ENCODE data around the gene EVC2. TPM values are rescaled to one million over a fixed set of nuclear protein-coding genes. Genes with fewer than 3 reads are reported as not detected.
A peak's percentile ranks its signal among the peaks of the same experiment; 100 is the strongest.

EVC2 gene
- total RNA-seq, 2 donors from 2014 or later: 8.6 to 13.2 TPM

DNA sequence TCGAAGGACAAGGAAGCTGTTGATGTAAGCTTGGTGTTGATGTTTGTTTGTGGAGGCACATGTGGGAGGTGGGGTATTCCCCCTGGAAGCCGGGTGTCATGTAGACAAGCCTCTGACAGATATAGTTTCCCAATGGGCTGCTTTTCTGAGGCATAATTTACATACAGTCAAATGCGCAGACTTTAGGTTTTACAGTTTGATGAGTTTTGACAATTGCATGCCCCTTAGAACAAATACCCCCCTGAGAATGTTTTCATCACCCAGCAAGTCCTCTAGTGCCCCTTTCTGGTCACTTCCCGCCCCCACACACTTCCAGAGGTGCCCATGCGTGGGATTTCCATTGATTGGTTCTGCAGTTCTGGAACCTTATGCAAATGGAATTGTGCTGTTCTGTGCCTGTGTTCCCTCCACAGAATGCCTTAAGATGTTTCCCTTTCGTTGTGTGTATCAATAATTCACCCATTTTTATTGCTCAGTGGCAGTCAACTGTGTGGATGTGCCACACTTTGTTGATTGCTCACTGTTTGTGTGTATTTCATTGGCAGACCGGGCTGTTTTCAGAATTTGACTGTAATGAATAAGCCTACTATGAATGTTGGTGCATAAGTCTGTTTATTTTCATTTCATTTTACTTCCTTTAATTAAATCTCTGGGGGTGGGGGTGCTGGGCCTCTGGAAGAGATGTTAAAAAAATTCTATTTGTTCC, 11.1 kb upstream of the EVC2 start:
- TF ChIP-seq POLR2A (IDR thresholded peaks at IDR 0.05): no peak
- TF ChIP-seq, protein P1, sequence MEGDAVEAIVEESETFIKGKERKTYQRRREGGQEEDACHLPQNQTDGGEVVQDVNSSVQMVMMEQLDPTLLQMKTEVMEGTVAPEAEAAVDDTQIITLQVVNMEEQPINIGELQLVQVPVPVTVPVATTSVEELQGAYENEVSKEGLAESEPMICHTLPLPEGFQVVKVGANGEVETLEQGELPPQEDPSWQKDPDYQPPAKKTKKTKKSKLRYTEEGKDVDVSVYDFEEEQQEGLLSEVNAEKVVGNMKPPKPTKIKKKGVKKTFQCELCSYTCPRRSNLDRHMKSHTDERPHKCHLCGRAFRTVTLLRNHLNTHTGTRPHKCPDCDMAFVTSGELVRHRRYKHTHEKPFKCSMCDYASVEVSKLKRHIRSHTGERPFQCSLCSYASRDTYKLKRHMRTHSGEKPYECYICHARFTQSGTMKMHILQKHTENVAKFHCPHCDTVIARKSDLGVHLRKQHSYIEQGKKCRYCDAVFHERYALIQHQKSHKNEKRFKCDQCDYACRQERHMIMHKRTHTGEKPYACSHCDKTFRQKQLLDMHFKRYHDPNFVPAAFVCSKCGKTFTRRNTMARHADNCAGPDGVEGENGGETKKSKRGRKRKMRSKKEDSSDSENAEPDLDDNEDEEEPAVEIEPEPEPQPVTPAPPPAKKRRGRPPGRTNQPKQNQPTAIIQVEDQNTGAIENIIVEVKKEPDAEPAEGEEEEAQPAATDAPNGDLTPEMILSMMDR (IDR thresholded peaks at IDR 0.05): no peak
- 72 to 75% methylated on average over 7 of the region's 7 CpGs for WGBS, 2 donors

DNA sequence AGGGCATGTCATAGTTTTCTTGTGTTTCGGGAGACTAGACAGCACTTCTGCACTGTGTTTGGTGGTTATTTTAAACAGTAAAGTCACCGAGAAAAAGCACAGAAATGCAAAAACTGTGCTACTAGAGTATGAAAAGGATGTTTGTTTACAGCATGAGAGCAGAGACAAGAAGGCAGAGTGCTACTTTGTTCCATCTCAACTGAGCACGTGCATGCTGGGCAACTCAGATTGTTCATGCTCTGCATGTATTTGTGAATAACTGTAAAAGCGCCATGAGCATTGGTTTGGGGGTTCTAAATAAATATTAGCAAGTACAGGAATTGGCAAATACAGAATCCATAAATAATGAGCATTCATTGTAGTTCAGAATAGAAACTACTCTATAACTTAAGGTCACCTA, 10.1 kb upstream of the EVC2 start:
- WGBS, 2 donors: 69 to 82% methylated on average over 4 of the region's 4 CpGs
- ATAC-seq (no peak), DNase-seq (no peak)
- Histone ChIP-seq H3K4me3 (no peak overlapping the region), H3K27me3 (no peaks in the 10 kb centered on the region), H3K36me3 (replicated peaks in 1 of 2; ENCODE audit: insufficient read depth in 1 of 2, low read depth in 2 of 2) (no peaks in the 10 kb centered on the region), H3K9me3 (no peaks in the 10 kb centered on the region), H3K27ac (peak overlapping the region in 1 of 4 donors; percentile 66), H3K4me1 (peaks cover 34% of the 10 kb centered on the region)
- intact Hi-C loops (cut with DNase I): no loop called here
- no peak for TF ChIP-seq POLR2A (IDR thresholded peaks at IDR 0.05)
- TF ChIP-seq, protein P1 (IDR thresholded peaks at IDR 0.05): no peak

More for the DNA sequence above, 11.1 kb upstream of the EVC2 start:
- DNase-seq: no peak
- Histone ChIP-seq H3K4me1 (peaks cover 34% of the 10 kb centered on the region), H3K27ac (peak overlapping the region in 2 of 4 donors; percentile 15 to 26), H3K9me3 (no peaks in the 10 kb centered on the region), H3K4me3 (no peak overlapping the region), H3K27me3 (no peaks in the 10 kb centered on the region), H3K36me3 (replicated peaks in 1 of 2; ENCODE audit: insufficient read depth in 1 of 2, low read depth in 2 of 2) (no peaks in the 10 kb centered on the region)
- ATAC-seq: no peak
- intact Hi-C loops (cut with DNase I): no loop called here

DNA sequence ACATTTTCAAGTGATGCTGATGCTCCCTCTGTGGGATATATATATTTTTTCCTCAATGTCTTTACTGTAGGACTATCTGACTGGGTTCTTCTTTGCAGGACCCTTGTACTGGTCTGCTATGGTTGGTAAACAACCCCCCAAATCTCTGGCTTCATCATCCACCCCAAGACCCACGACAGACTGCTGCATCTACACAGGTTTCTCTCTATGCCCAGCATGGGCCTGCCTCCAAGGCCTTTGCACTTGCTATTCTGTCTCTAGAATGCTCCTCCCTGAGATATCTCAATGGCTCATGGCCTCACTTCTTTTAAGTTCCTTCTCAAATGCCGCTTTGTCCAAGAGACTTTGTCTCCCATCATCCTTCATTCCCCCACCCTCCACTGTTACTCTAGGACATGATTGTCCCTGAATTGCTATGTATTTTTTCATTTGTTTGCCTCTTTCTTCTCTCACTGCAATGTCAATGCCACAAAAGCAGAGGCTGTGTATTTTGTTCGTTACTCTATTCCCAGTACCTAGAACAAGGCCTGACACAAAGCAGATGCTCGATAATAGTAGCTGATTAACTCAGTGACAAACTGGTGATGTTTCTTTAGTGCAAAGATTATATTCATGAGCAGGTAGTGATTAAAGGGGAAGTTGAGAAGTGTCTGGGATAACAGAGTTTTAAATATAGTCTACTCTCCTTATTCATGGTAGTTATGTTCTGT, 9.2 kb upstream of the EVC2 start:
- 66 to 74% methylated on average over 4 of the region's 4 CpGs for WGBS, 2 donors
- Histone ChIP-seq H3K27ac (peak overlapping the region in 2 of 4 donors; percentile 38 to 66), H3K4me3 (no peak overlapping the region)

DNA sequence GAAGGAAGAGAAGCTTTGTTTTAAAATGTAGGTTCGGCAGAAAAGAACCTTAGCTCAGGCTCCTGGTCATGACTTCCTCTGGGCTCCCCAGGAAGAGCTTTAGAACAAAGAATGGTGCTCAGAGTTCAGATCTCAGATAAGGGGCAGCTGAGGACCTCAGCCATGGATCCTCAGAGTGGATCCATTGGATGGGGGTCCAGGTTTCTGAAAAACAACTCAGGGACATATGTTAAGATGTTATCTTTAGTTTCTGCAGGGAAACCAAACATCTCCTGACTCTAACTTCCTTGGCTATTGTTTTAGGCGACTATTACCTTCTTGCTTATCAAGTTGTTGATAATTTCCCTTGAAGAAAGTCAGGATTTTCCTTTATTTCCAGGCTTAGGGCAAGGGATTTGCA, 8.0 kb upstream of the EVC2 start:
- TF ChIP-seq POLR2A (IDR thresholded peaks at IDR 0.05): no peak
- TF ChIP-seq, protein P1 (IDR thresholded peaks at IDR 0.05): no peak
- Histone ChIP-seq H3K27me3 (no peaks in the 10 kb centered on the region), H3K4me3 (no peak overlapping the region), H3K36me3 (replicated peaks in 1 of 2; ENCODE audit: insufficient read depth in 1 of 2, low read depth in 2 of 2) (no peaks in the 10 kb centered on the region), H3K9me3 (no peaks in the 10 kb centered on the region), H3K27ac (no peak overlapping the region), H3K4me1 (peaks cover 31% of the 10 kb centered on the region)
- WGBS, 2 donors: 71 to 85% methylated on average over 2 of the region's 2 CpGs
- no peak for ATAC-seq
- no peak for DNase-seq
- intact Hi-C loops (cut with DNase I): no loop called here

More for the DNA sequence above, 9.2 kb upstream of the EVC2 start:
- H3K9me3 ChIP-seq: no peaks in the 10 kb centered on the region
- H3K36me3 ChIP-seq (replicated peaks in 1 of 2; ENCODE audit: insufficient read depth in 1 of 2, low read depth in 2 of 2): no peaks in the 10 kb centered on the region
- peaks cover 30% of the 10 kb centered on the region for H3K4me1 ChIP-seq
- no peak for DNase-seq
- intact Hi-C loops (cut with DNase I): no loop called here
- TF ChIP-seq POLR2A (IDR thresholded peaks at IDR 0.05): no peak
- TF ChIP-seq, protein P1 (IDR thresholded peaks at IDR 0.05): no peak
- H3K27me3 ChIP-seq: no peaks in the 10 kb centered on the region
- ATAC-seq: no peak

Measured in body of pancreas (tissue), 4 donors.